ENCODE results near the gene PIGH. TPM values are rescaled to one million over a fixed set of nuclear protein-coding genes. Genes with fewer than 3 reads are reported as not detected.

PIGH gene
- total RNA-seq, 6 experiments from 2014 or later = 12.7 to 16.0 (median 13.8) TPM

GRCh38 chr14:67643713-67644112 is 43.6 kb upstream of the PIGH start:
- H3K9me3 ChIP-seq = no peaks in the 10 kb centered on the region
- no peak overlapping the region for H3K27ac ChIP-seq
- WGBS (ENCODE audit: insufficient coverage, low coverage, low lambda C conversion rate, missing lambda C conversion rate) = 75% methylated on average over 1 of the region's 1 CpG
- peaks cover 0 to 11% (median 0%) of the 10 kb centered on the region in 4 donors for H3K36me3 ChIP-seq
- intact Hi-C loops (cut with DNase I) = no loop called here
- no peaks in the 10 kb centered on the region for H3K27me3 ChIP-seq
- TF ChIP-seq POLR2A (IDR thresholded peaks at IDR 0.05) (no peak), CTCF (IDR thresholded peaks at IDR 0.05) (no peak)
- H3K4me1 ChIP-seq = no peaks in the 10 kb centered on the region
- DNase-seq = no peak
- H3K4me3 ChIP-seq = no peak overlapping the region
- no peak for ATAC-seq

- H3K36me3 ChIP-seq = peaks cover 0 to 6% (median 0%) of the 10 kb centered on the region in 4 donors
- no peak overlapping the region for H3K4me3 ChIP-seq
- H3K27ac ChIP-seq = no peak overlapping the region
- DNase-seq = no peak
- WGBS (ENCODE audit: insufficient coverage, low coverage, low lambda C conversion rate, missing lambda C conversion rate) = 80% methylated on average over 4 of the region's 5 CpGs
- H3K27me3 ChIP-seq = no peaks in the 10 kb centered on the region
- intact Hi-C loops (cut with DNase I) = no loop called here
- H3K4me1 ChIP-seq = no peaks in the 10 kb centered on the region
- TF ChIP-seq POLR2A (IDR thresholded peaks at IDR 0.05) = no peak
- TF ChIP-seq CTCF (IDR thresholded peaks at IDR 0.05) = no peak
- no peak for ATAC-seq
- H3K9me3 ChIP-seq = no peaks in the 10 kb centered on the region
Measured at GRCh38 chr14:67641902-67642749, 42.1 kb upstream of the PIGH start.

- no peak overlapping the region for H3K4me3 ChIP-seq
- H3K36me3 ChIP-seq = peaks cover 0 to 5% (median 0%) of the 10 kb centered on the region in 4 donors
- ATAC-seq = no peak
- no peaks in the 10 kb centered on the region for H3K27me3 ChIP-seq
- no peaks in the 10 kb centered on the region for H3K4me1 ChIP-seq
- no peak overlapping the region for H3K27ac ChIP-seq
- intact Hi-C loops (cut with DNase I) = no loop called here
- WGBS (ENCODE audit: insufficient coverage, low coverage, low lambda C conversion rate, missing lambda C conversion rate) = 100% methylated on average over 1 of the region's 1 CpG
- no peak for DNase-seq
- TF ChIP-seq POLR2A (IDR thresholded peaks at IDR 0.05) (no peak), CTCF (IDR thresholded peaks at IDR 0.05) (no peak)
- no peaks in the 10 kb centered on the region for H3K9me3 ChIP-seq
Measured at GRCh38 chr14:67641480-67641879, 41.4 kb upstream of the PIGH start.

GRCh38 chr14:67638642-67639041 is 38.6 kb upstream of the PIGH start:
- ATAC-seq (no peak), DNase-seq (no peak)
- intact Hi-C loops (cut with DNase I) = no loop called here
- Histone ChIP-seq H3K27me3 (no peaks in the 10 kb centered on the region), H3K27ac (no peak overlapping the region), H3K4me3 (no peak overlapping the region), H3K9me3 (no peaks in the 10 kb centered on the region), H3K36me3 (no peaks in the 10 kb centered on the region), H3K4me1 (no peaks in the 10 kb centered on the region)
- TF ChIP-seq POLR2A (IDR thresholded peaks at IDR 0.05) (no peak), CTCF (IDR thresholded peaks at IDR 0.05) (no peak)
- WGBS (ENCODE audit: insufficient coverage, low coverage, low lambda C conversion rate, missing lambda C conversion rate) = 81% methylated on average over 3 of the region's 3 CpGs

All from right lobe of liver (tissue), 6 donors.